ENCODE results near the gene GOLGA6L25.
"Not testable (repeated sequence)": the region's sequence is repeated elsewhere in the genome, so short reads cannot be mapped to it uniquely, and the experiment has no call there.

DNA sequence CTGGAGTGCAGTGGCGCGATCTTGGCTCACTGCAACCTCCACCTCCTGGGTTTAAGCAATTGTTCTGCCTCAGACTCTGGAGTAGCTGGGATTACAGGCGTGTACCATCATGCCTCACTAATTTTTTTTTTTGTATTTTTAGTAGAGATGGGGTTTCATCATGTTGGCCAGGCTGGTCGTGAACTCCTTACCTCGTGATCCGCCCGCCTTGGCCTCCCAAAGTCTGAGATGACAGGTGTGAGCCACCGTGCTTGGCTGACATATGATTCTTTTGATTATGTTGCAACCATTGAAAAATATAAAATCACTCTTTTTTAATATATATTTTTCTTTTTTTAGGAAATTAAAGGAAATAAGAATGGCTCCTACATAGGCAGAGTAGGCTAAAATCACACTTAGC, 44.8 kb downstream of the GOLGA6L25 start:
- TF ChIP-seq, protein P1, sequence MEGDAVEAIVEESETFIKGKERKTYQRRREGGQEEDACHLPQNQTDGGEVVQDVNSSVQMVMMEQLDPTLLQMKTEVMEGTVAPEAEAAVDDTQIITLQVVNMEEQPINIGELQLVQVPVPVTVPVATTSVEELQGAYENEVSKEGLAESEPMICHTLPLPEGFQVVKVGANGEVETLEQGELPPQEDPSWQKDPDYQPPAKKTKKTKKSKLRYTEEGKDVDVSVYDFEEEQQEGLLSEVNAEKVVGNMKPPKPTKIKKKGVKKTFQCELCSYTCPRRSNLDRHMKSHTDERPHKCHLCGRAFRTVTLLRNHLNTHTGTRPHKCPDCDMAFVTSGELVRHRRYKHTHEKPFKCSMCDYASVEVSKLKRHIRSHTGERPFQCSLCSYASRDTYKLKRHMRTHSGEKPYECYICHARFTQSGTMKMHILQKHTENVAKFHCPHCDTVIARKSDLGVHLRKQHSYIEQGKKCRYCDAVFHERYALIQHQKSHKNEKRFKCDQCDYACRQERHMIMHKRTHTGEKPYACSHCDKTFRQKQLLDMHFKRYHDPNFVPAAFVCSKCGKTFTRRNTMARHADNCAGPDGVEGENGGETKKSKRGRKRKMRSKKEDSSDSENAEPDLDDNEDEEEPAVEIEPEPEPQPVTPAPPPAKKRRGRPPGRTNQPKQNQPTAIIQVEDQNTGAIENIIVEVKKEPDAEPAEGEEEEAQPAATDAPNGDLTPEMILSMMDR (IDR thresholded peaks at IDR 0.05 in 8 of 11, conservative IDR thresholded peaks at IDR 0.05 in 3 of 11) = not testable (repeated sequence)
- not testable (repeated sequence) for TF ChIP-seq POLR2A, POLR2AphosphoS5 (IDR thresholded peaks at IDR 0.05)
